ENCODE results near the gene CHAF1A.

CHAF1A gene

DNA sequence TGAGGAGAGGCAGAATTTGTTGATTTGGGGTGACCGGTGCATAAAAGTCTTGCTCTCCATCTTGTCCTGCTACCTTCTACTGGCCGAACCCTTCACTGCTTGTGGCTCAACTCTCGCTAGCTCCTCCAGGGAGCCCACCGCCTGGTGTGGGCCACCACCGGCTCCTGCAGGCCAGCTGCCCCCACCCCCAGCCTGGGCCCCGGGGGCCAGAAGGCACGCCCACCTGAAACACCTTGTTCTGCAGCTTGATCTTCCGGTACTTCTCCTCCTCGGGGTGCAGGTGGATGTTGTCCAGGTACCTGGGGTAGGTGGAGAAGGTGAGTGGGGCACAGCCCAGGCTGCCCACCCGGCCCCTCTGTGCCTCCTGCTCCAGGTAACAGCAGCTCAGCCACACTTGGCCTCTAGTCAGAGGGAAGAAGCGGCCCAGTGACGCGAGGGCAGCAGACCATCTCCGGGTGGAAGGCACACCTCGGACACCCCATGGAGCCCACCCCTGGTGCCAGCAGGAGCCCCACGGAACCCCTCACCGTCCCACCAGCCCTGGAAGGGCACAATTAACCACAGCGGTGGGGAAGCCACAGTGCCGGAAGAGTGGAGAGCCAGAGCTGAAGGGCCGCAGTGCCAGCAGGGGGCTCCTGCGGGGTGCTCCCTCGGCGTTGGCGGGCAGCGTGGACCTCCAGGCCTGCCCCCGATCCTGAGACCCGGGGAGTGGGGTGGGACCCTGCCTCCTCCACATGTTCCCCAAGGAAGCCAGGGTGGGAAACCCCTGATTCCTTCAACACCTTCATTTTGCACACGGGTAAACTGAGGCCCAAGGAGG is 45.1 kb downstream of the CHAF1A start:
- H3K27me3 ChIP-seq (ENCODE audit: insufficient read depth, poor library complexity, severe bottlenecking) = no peaks in the 10 kb centered on the region
- no peak overlapping the region for H3K4me3 ChIP-seq (ENCODE audit: severe bottlenecking)
- TF ChIP-seq, protein P1, sequence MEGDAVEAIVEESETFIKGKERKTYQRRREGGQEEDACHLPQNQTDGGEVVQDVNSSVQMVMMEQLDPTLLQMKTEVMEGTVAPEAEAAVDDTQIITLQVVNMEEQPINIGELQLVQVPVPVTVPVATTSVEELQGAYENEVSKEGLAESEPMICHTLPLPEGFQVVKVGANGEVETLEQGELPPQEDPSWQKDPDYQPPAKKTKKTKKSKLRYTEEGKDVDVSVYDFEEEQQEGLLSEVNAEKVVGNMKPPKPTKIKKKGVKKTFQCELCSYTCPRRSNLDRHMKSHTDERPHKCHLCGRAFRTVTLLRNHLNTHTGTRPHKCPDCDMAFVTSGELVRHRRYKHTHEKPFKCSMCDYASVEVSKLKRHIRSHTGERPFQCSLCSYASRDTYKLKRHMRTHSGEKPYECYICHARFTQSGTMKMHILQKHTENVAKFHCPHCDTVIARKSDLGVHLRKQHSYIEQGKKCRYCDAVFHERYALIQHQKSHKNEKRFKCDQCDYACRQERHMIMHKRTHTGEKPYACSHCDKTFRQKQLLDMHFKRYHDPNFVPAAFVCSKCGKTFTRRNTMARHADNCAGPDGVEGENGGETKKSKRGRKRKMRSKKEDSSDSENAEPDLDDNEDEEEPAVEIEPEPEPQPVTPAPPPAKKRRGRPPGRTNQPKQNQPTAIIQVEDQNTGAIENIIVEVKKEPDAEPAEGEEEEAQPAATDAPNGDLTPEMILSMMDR (IDR thresholded peaks at IDR 0.05; ENCODE audit: poor library complexity, severe bottlenecking) = no peak
- no peak overlapping the region for H3K27ac ChIP-seq (ENCODE audit: poor library complexity, severe bottlenecking)
- no peaks in the 10 kb centered on the region for H3K4me1 ChIP-seq (ENCODE audit: insufficient read depth, poor library complexity, severe bottlenecking)
- no peak for ATAC-seq (ENCODE audit: low read depth)
- no peak for DNase-seq (ENCODE audit: low spot score)
- peaks cover 64% of the 10 kb centered on the region for H3K36me3 ChIP-seq (ENCODE audit: low read depth)
- no peaks in the 10 kb centered on the region for H3K9me3 ChIP-seq (ENCODE audit: severe bottlenecking)

DNA sequence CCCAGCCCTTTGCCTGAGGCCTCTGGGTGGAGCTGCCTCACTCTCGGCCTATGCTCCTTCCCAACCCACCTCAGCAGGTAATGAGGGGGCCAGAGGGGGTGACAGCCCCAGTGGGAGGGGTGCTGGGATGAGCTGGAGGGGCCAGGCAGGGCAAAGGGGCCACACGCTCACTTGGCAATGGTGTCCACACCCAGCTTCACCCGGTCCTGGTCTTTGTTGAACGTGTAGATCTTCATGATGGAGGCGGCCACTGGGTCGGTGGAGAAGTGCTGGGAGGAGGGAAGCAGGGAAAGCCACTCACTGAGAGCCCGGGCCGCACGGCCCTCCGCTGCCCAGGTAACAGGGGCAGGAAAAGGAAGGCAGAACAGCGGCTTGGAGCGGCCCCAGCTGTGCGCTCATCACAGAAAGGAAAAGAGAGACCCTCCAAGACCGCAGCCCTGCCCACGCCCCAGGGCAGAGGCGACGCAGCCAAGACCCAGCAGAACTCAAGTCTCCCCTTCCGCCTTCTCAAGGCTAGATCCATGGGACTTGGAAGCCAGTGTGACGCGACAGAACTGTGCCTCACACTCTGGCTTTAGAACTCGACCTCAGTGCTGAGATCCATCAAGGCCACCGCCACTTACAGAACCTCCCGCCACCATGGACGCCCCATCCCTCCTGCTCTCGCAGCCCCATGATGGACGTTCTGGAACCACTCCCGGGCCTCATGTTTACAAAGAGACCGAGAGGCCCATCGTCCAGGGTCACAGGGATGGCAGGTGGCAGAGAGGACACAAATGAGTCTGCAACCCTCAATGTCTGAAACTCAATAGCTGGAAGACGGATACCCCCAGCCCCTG is 45.9 kb downstream of the CHAF1A start:
- DNase-seq (ENCODE audit: low spot score) (no peak), ATAC-seq (ENCODE audit: low read depth) (no peak)
- H3K9me3 ChIP-seq (ENCODE audit: severe bottlenecking) = no peaks in the 10 kb centered on the region
- no peak overlapping the region for H3K4me3 ChIP-seq (ENCODE audit: severe bottlenecking)
- TF ChIP-seq, protein P1 (IDR thresholded peaks at IDR 0.05; ENCODE audit: poor library complexity, severe bottlenecking) = no peak
- peaks cover 72% of the 10 kb centered on the region for H3K36me3 ChIP-seq (ENCODE audit: low read depth)
- no peak overlapping the region for H3K27ac ChIP-seq (ENCODE audit: poor library complexity, severe bottlenecking)
- H3K4me1 ChIP-seq (ENCODE audit: insufficient read depth, poor library complexity, severe bottlenecking) = no peaks in the 10 kb centered on the region
- no peaks in the 10 kb centered on the region for H3K27me3 ChIP-seq (ENCODE audit: insufficient read depth, poor library complexity, severe bottlenecking)

DNA sequence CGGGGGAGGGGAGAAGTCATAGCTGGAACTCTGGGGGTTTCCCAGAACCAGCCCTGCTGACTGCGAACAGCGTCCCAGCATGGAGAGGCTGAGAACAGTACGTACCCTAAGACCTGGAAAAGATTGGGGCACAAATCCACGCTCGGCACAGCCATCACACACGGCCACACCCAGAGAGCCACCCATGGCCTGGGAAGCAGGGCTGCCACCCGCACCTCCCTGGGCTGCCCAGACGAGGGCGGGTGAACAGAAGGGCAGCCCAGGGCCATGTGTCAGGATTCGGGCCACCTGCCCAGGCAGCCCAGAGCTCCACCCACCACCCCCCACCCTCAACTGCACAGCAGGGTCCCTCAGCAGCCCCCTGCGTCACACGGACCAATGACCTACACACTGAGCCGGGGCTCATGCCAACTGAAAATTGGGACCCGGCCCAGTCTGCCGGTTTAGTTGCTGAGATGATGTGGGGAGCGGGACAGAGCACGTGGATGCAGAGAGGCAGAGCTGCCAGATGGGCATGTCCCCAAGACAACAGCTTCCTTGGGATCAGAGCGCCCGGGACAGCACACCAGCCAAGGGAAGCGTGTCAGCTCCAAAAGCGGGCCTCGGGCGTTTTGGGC is 46.7 kb downstream of the CHAF1A start:
- Histone ChIP-seq H3K9me3 (ENCODE audit: severe bottlenecking) (no peaks in the 10 kb centered on the region), H3K4me1 (ENCODE audit: insufficient read depth, poor library complexity, severe bottlenecking) (no peaks in the 10 kb centered on the region), H3K36me3 (ENCODE audit: low read depth) (peaks cover 79% of the 10 kb centered on the region), H3K27ac (ENCODE audit: poor library complexity, severe bottlenecking) (no peak overlapping the region), H3K27me3 (ENCODE audit: insufficient read depth, poor library complexity, severe bottlenecking) (no peaks in the 10 kb centered on the region), H3K4me3 (ENCODE audit: severe bottlenecking) (no peak overlapping the region)
- TF ChIP-seq, protein P1 (IDR thresholded peaks at IDR 0.05; ENCODE audit: poor library complexity, severe bottlenecking) = no peak
- DNase-seq (ENCODE audit: low spot score) (no peak), ATAC-seq (ENCODE audit: low read depth) (no peak)

DNA sequence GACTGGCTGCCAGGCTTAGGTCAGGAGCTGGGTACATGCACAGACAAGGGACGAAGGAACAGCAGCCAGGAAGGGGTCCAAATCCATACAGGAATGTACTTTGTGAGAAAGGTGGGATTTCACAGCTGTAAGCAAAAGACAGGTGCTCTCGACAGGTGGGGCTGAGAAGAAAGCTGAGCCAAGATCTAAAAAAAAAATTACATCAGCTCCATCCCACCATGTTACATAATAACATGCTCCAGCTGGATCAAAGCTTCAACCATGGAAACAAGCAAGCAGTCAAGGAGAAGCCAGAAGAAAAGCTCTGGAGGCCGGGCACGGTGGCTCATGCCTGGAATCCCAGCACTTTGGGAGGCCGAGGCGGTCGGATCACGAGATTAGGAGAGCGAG is 47.2 kb downstream of the CHAF1A start:
- Histone ChIP-seq H3K4me1 (ENCODE audit: insufficient read depth, poor library complexity, severe bottlenecking) (peaks cover under 1% of the 10 kb centered on the region), H3K27me3 (ENCODE audit: insufficient read depth, poor library complexity, severe bottlenecking) (no peaks in the 10 kb centered on the region), H3K4me3 (ENCODE audit: severe bottlenecking) (no peak overlapping the region), H3K27ac (ENCODE audit: poor library complexity, severe bottlenecking) (no peak overlapping the region), H3K36me3 (ENCODE audit: low read depth) (peaks cover 83% of the 10 kb centered on the region), H3K9me3 (ENCODE audit: severe bottlenecking) (no peaks in the 10 kb centered on the region)
- no peak for DNase-seq (ENCODE audit: low spot score)
- TF ChIP-seq, protein P1 (IDR thresholded peaks at IDR 0.05; ENCODE audit: poor library complexity, severe bottlenecking) = no peak
- ATAC-seq (ENCODE audit: low read depth) = no peak
